ENCODE results near the gene TSSK3. TPM values are rescaled to one million over a fixed set of nuclear protein-coding genes. Genes with fewer than 3 reads are reported as not detected.

The TSSK3 gene
- total and polyA plus RNA-seq, 2 of the 8 experiments (the other 6 are each of a cell fraction or from before 2014, with no cell fraction given) = 1.2 TPM

DNA sequence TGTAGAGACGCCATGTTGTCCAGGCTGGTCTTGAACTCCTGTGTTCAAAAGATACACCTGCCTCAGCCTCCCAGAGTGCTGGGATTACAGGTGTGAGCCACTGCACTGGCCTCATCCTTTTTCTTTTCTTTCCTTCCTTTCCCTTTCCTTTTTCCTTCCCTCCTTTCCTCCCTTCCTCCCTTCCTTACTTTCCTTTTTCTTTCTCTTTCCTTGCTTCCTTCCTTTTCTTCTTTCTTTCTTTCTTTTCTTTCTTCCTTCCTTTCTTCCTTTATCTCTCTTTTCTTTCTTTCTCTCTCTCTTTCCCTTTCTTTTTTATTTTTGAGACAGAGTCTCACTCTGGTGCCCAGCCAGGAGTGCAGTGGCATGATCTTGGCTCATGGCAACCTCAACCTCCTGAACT, 5.9 kb upstream of the TSSK3 start:
- H2BK12ac ChIP-seq (ENCODE audit: low read depth, low read length) = no peak overlapping the region
- no peak overlapping the region for H3K4ac ChIP-seq (replicated peaks; ENCODE audit: insufficient read length, low read depth, low read length)
- H2BK20ac ChIP-seq (ENCODE audit: low read length) = no peak overlapping the region
- no peaks in the 10 kb centered on the region for H3K36me3 ChIP-seq (ENCODE audit: control insufficient read depth in 2 of 4, insufficient read depth in 4 of 4, low read length in 3 of 4)
- H2AK5ac ChIP-seq (ENCODE audit: low read depth, low read length) = no peak overlapping the region
- no peak overlapping the region for H3K56ac ChIP-seq (replicated peaks; ENCODE audit: insufficient read length, low read depth, low read length)
- no peak overlapping the region for H3K9ac ChIP-seq (replicated peaks in 1 of 4; ENCODE audit: extremely low read depth in 1 of 4, low read depth in 3 of 4, low read length in 3 of 4)
- no peaks in the 10 kb centered on the region; a peak in 1 of 4 replicates for H3K9me3 ChIP-seq (ENCODE audit: insufficient read depth in 2 of 2, low read depth in 1 of 2, low read length in 1 of 2)
- no peaks in the 10 kb centered on the region for H3K79me1 ChIP-seq (ENCODE audit: low read depth, low read length)
- no peak overlapping the region for H3K4me2 ChIP-seq (ENCODE audit: insufficient read depth in 1 of 2, low read depth in 2 of 2, low read length in 2 of 2)
- peaks cover 5% of the 10 kb centered on the region; the same call in 1 of the 2 replicates for H3K23me2 ChIP-seq (ENCODE audit: low read depth, low read length)
- no peak overlapping the region for H2BK120ac ChIP-seq (replicated peaks; ENCODE audit: low read depth, low read length)
- no peak overlapping the region for H3K18ac ChIP-seq (ENCODE audit: extremely low read depth, low read length)
- POLR2A ChIA-PET (ENCODE audit: partially characterized antibody) = interaction anchor here (1.1 to 17.1 kb wide), 3 partner anchors 10 to 23 kb away, joined by 3 to 321 read pairs (median 5); partner anchors contain the start of gene MARCKSL1
- peaks cover 3 to 16% (median 12%) of the 10 kb centered on the region in 4 experiments for H3K27me3 ChIP-seq (replicated peaks in 1 of 4; ENCODE audit: control insufficient read depth in 3 of 4, extremely low read depth in 1 of 4, insufficient read depth in 3 of 4, low read length in 3 of 4)
- H2AFZ ChIP-seq (ENCODE audit: low read length) = no peak overlapping the region
- H4K5ac ChIP-seq (ENCODE audit: insufficient read length, low read depth, low read length) = no peak overlapping the region
- H2BK5ac ChIP-seq (ENCODE audit: low read depth, low read length) = no peak overlapping the region
- no peak overlapping the region for H2BK15ac ChIP-seq (ENCODE audit: low read length)
- H3K4me1 ChIP-seq (replicated peaks in 1 of 4; ENCODE audit: control insufficient read depth in 3 of 4, insufficient read depth in 4 of 4, low read length in 3 of 4) = peaks cover 0 to 9% (median 3%) of the 10 kb centered on the region in 4 experiments; a peak in 5 of 7 replicates
- no peak overlapping the region for H4K91ac ChIP-seq (replicated peaks; ENCODE audit: insufficient read length, low read length)
- no peak overlapping the region for H3K14ac ChIP-seq (ENCODE audit: insufficient read length)
- H3K79me2 ChIP-seq (ENCODE audit: control insufficient read depth in 1 of 2, insufficient read depth in 2 of 2, low read length in 2 of 2) = no peaks in the 10 kb centered on the region
- H4K20me1 ChIP-seq (replicated peaks in 1 of 2; ENCODE audit: control insufficient read depth in 1 of 2, insufficient read depth in 2 of 2, low read length in 2 of 2) = peaks cover 0 to 2% of the 10 kb centered on the region in 2 experiments
- no peak overlapping the region for H3K27ac ChIP-seq (ENCODE audit: low read depth, low read length)
- H4K8ac ChIP-seq (ENCODE audit: extremely low read depth, insufficient read depth, low read length) = no peak overlapping the region
- FAIRE-seq (no peak), DNase-seq (ENCODE audit: low read depth in 1 of 2, low spot score in 2 of 2) (no peak)
- CTCF ChIA-PET (ENCODE audit: partially characterized antibody) = no interaction called here
- no peak overlapping the region for H3K23ac ChIP-seq (ENCODE audit: insufficient read length)
- no peak overlapping the region for H3K4me3 ChIP-seq (ENCODE audit: extremely low read depth in 1 of 4, insufficient read depth in 2 of 4, low read depth in 3 of 4, low read length in 4 of 4)
- WGBS, 2 experiments (ENCODE audit: extremely low coverage in 1 of 2, insufficient coverage in 1 of 2, insufficient read length in 1 of 2, insufficient replicate concordance in 2 of 2, low coverage in 1 of 2, low lambda C conversion rate in 2 of 2, missing lambda C conversion rate in 1 of 2) = 93% methylated on average over 1 of the region's 1 CpG; no CpG with 5 or more reads in 1 of the 2 experiments
- TF ChIP-seq JUND (IDR thresholded peaks at IDR 0.05; ENCODE audit: low read length) (no peak), TAF7 (optimal IDR thresholded peaks at IDR 0.05; ENCODE audit: borderline replicate concordance, low read depth, low read length) (no peak), POLR2A (IDR thresholded peaks at IDR 0.05; ENCODE audit: control extremely low read depth in 1 of 2, low read depth in 2 of 2, low read length in 2 of 2) (no peak), JUN (IDR thresholded peaks at IDR 0.05; ENCODE audit: low read depth, low read length) (no peak), CEBPB (IDR thresholded peaks at IDR 0.05; ENCODE audit: low read depth, low read length) (no peak), POLR2AphosphoS5 (IDR thresholded peaks at IDR 0.05; ENCODE audit: low read depth, low read length) (no peak), CREB1 (IDR thresholded peaks at IDR 0.05) (no peak), PHF8 (conservative IDR thresholded peaks at IDR 0.05; ENCODE audit: low read depth, low read length) (no peak), EGR1 (IDR thresholded peaks at IDR 0.05; ENCODE audit: borderline replicate concordance, low read depth, low read length) (no peak), EP300 (IDR thresholded peaks at IDR 0.05; ENCODE audit: borderline replicate concordance in 1 of 2, low read depth in 2 of 2, low read length in 2 of 2) (no peak), SP4 (IDR thresholded peaks at IDR 0.05; ENCODE audit: low read length) (no peak), KDM5A (IDR thresholded peaks at IDR 0.05; ENCODE audit: low read length) (no peak), TEAD4 (IDR thresholded peaks at IDR 0.05; ENCODE audit: low read depth, low read length) (no peak), RBBP5 (IDR thresholded peaks at IDR 0.05; ENCODE audit: borderline replicate concordance, low read depth, low read length) (no peak), SIX5 (IDR thresholded peaks at IDR 0.05; ENCODE audit: low read depth, low read length) (no peak)
- TF ChIP-seq, protein P1, sequence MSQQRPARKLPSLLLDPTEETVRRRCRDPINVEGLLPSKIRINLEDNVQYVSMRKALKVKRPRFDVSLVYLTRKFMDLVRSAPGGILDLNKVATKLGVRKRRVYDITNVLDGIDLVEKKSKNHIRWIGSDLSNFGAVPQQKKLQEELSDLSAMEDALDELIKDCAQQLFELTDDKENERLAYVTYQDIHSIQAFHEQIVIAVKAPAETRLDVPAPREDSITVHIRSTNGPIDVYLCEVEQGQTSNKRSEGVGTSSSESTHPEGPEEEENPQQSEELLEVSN (IDR thresholded peaks at IDR 0.05) = no peak

All from H1 (cell line).